ENCODE results near the gene SLC25A11. TPM values are rescaled to one million over a fixed set of nuclear protein-coding genes. Genes with fewer than 3 reads are reported as not detected.
A peak's percentile ranks its signal among the peaks of the same experiment; 100 is the strongest.
"Not testable (repeated sequence)": the region's sequence is repeated elsewhere in the genome, so short reads cannot be mapped to it uniquely, and the experiment has no call there.

Gene SLC25A11
- total RNA-seq, 1 donor from 2014 or later, result 46.8 TPM

DNA sequence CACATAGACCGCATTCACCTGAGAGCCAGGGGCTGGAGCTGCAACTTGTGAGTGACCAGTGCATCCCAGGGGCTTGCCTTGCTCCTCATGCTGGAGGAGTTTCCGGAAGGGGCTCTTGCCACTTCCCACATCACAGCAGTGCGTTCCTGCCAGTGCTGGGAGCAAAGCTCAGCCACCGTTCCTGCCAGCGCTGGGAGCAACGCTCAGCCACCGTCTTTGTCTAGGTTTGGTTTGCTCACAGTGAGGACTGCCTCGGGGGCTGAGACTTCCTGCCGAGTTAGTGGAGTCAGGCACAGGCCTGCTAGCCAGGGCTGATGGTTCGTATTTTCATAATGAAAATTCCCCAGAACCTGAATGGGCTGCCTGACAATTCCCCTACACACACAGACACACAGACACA lies 31.5 kb downstream of the SLC25A11 start:
- Mint-ChIP-seq H3K27ac (no peak overlapping the region), H3K9me3 (ENCODE audit: low read depth) (no peaks in the 10 kb centered on the region), H3K36me3 (ENCODE audit: insufficient read depth) (no peaks in the 10 kb centered on the region), H3K27me3 (peaks cover 12% of the 10 kb centered on the region), H3K4me3 (ENCODE audit: low read depth) (no peak overlapping the region), H3K4me1 (ENCODE audit: low read depth) (peaks cover 9% of the 10 kb centered on the region)
- no peak for TF ChIP-seq CTCF (IDR thresholded peaks at IDR 0.05; ENCODE audit: unreplicated experiment)
- DNase-seq (ENCODE audit: low spot score, unreplicated experiment), result no peak

GRCh38 chr17:4906642-4907041 lies 33.2 kb downstream of the SLC25A11 start:
- H3K27me3 Mint-ChIP-seq, result peaks cover 20% of the 10 kb centered on the region
- not testable (repeated sequence) for H3K9me3 Mint-ChIP-seq (ENCODE audit: low read depth); H3K4me1 Mint-ChIP-seq (ENCODE audit: low read depth); DNase-seq (ENCODE audit: low spot score, unreplicated experiment); H3K27ac Mint-ChIP-seq; H3K36me3 Mint-ChIP-seq (ENCODE audit: insufficient read depth); H3K4me3 Mint-ChIP-seq (ENCODE audit: low read depth)

DNA sequence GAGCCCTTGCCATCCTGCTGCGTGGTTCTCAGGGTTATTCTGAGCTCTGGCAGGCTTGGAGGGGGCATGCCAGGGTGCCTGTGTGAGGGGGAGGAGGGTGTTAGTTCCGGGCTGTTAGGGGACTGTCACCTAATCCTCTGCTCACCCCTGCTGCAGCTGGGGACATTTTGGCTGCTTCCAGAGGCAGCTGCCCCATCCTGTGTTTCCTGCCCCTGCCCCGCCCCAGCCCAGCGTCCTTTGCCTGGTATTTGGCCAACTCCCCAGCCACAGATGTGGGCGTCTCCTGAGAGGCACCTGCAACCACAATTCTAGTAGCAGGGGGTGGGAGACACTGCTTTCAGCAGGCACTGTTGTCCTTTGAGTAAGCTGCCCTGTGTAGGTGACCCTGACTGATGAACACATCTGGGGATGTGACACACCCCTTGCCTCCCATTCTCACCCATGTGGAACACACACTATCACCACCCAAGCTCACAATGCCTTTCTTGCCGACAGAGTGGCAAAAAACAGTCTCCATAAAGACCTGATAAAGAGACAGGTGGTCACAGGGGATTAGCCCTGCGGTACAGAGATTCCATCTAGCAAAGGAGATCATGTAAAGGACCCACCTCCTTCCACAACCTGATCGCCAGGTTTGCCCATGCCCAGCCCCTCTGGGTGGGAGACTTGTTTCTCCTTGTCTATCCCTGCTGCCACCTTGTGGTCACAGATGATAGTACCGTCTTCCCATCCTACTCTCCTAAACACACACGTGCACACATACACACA lies 36.6 kb downstream of the SLC25A11 start, which contains the start of gene CHRNE:
Gene CHRNE (minus strand): TSS at position 48 of the 768 bp plus-strand sequence. CDS start 35 bp downstream, at position 13.
- Mint-ChIP-seq H3K36me3 (ENCODE audit: insufficient read depth) (peaks cover 1% of the 10 kb centered on the region), H3K27me3 (peaks cover 30% of the 10 kb centered on the region), H3K4me3 (ENCODE audit: low read depth) (no peak within 1 kb of the TSS), H3K9me3 (ENCODE audit: low read depth) (no peaks in the 10 kb centered on the region), H3K4me1 (ENCODE audit: low read depth) (peaks cover 8% of the 10 kb centered on the region), H3K27ac (peak within 1 kb of the TSS; percentile 32)
- peak; percentile 63 for DNase-seq (ENCODE audit: low spot score, unreplicated experiment)
- TF ChIP-seq CTCF (IDR thresholded peaks at IDR 0.05; ENCODE audit: unreplicated experiment), result peak; percentile 75

DNA sequence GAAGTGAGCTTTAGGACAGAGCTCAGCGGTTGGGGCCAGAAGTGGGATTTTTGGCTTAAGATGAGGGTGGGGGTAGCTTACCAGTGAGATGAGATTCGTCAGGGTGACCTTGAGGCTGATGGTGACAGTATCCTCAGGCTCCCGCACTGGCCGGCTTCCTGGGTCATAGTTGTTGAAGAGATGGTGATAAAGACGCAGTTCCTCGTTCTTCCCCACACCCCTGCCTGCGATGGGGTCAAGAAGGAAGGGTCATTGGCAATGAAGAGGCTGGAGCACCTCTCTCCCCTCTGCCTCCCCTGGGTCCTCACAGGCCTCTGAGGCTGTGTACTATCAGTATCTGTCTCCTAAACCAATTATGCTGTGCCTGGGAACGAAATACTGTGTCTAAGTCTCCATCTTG lies 37.3 kb downstream of the SLC25A11 start:
- no peak for DNase-seq (ENCODE audit: low spot score, unreplicated experiment)
- no peak for TF ChIP-seq CTCF (IDR thresholded peaks at IDR 0.05; ENCODE audit: unreplicated experiment)
- no peaks in the 10 kb centered on the region for H3K9me3 Mint-ChIP-seq (ENCODE audit: low read depth)
- H3K27ac Mint-ChIP-seq, result no peak overlapping the region
- peaks cover 30% of the 10 kb centered on the region for H3K27me3 Mint-ChIP-seq
- H3K4me3 Mint-ChIP-seq (ENCODE audit: low read depth), result no peak overlapping the region
- peaks cover 1% of the 10 kb centered on the region for H3K36me3 Mint-ChIP-seq (ENCODE audit: insufficient read depth)
- peaks cover 8% of the 10 kb centered on the region for H3K4me1 Mint-ChIP-seq (ENCODE audit: low read depth)

DNA sequence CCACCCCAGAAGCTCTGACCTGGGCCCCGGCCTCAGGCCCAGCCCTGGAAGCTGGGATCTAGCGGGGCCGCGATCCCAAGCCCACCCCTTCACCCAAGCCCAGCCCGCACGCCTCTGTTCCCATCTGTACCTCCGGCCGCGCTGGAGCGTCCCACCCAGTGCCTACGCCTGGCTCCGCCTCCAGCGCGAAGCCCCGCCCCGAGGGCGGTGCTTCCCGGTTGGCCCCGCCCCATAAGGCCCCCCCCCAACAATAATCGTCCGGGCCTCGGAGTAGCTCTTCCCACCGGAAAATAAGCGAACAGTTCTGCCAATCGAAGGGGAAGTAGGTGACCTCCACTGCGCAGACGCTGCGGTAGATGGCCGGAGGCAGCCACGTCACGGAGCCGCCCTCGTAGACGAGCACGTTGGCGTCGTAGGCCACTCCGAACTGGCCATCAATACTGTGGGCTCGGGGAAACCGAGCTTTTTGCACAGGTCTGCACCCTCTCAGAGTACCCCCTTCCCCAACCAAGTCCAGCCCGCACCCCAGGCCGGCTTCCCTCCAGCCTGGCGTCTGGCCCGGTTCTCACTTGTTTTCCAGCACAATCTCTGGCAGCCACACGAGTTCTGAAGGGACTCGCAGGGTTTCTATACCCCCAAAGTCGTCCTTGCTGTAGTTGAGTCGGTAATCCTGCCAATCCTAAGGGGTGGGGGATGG lies 38.0 kb downstream of the SLC25A11 start:
- H3K9me3 Mint-ChIP-seq (ENCODE audit: low read depth), result no peaks in the 10 kb centered on the region
- DNase-seq (ENCODE audit: low spot score, unreplicated experiment), result no peak
- peaks cover 27% of the 10 kb centered on the region for H3K27me3 Mint-ChIP-seq
- H3K36me3 Mint-ChIP-seq (ENCODE audit: insufficient read depth), result peaks cover 1% of the 10 kb centered on the region
- TF ChIP-seq CTCF (IDR thresholded peaks at IDR 0.05; ENCODE audit: unreplicated experiment), result no peak
- no peak overlapping the region for H3K27ac Mint-ChIP-seq
- peaks cover 8% of the 10 kb centered on the region for H3K4me1 Mint-ChIP-seq (ENCODE audit: low read depth)
- no peak overlapping the region for H3K4me3 Mint-ChIP-seq (ENCODE audit: low read depth)

Data from progenitor cell of endocrine pancreas (in vitro differentiated cells).